Measurements from ENCODE around the gene FAM20A.

GRCh38 chr17:68612209-68612922, 11.2 kb upstream of the FAM20A start:
- TF ChIP-seq CTCF (IDR thresholded peaks at IDR 0.05) (no peak), POLR2A (IDR thresholded peaks at IDR 0.05) (no peak)

All from heart left ventricle (tissue), 13 donors.